IPS DF 6.9 (cell line): ENCODE data around the gene EPS8L2.

Experiments
- DNase-seq: peaks from one replicate; pipeline ENCODE4 v3.0.0-alpha.2; 2013; ENCODE audit warnings: low read depth, low spot score
- H3K27ac ChIP-seq: one replicate; pipeline ENCODE4 v1.5.1; 2013; ENCODE audit warnings: low read length, control low read depth
- H3K27me3 ChIP-seq: 2 replicates; pipeline ENCODE4 v1.6.1; 2013; ENCODE audit warnings: mild to moderate bottlenecking, low read length; ENCODE audit not compliant: control insufficient read depth, insufficient read depth
- H3K36me3 ChIP-seq: 2 replicates; pipeline ENCODE4 v1.6.1; 2013; ENCODE audit warnings: low read length; ENCODE audit not compliant: control insufficient read depth, insufficient read depth
- H3K4me1 ChIP-seq: 2 replicates; pipeline ENCODE4 v1.6.1; 2013; ENCODE audit warnings: low read length; ENCODE audit not compliant: control insufficient read depth, insufficient read depth
- H3K4me3 ChIP-seq: 2 replicates; pipeline ENCODE4 v1.5.1; 2013; ENCODE audit warnings: mild to moderate bottlenecking, low read length
- H3K9me3 ChIP-seq: 2 replicates; pipeline ENCODE4 v1.6.1; 2013; ENCODE audit warnings: low read length, inconsistent platforms; ENCODE audit not compliant: control insufficient read depth, insufficient read depth
- WGBS: extraction: QIAGEN DNeasy Blood & Tissue Kit; methylation state at CpG from one replicate; pipeline ENCODE4 v1.1.7; 2013; ENCODE audit warnings: mixed read lengths, missing lambda C conversion rate; ENCODE audit not compliant: insufficient read length, insufficient coverage; 5-methylcytosine and 5-hydroxymethylcytosine counted together

The EPS8L2 gene

DNA sequence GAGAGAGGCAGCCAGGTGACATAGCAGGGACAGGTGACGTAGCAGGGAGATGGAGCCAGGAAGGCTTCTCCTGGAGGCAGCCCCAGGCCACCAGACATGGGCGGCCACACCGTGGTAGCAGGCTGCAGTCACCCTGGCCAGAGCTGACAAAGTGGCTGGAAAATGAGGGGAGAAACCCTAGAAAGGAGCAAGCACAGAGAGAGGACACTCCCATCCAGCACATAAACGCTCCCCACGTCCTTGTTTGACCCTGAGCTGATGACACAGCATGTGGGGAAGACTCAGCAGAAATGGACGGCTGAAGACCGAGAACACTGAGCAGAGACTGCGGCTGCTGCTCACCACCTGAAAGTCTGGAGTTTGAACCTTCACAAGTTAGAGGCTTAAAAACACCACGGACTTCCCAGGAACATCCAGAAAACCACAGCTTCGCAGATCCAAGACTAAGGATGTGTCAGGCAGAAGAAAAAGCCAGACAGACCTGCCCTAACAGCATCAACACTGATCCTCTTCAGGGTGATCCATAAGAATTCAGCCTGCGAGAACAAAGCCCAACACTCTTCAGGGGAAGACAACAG lies 40.2 kb upstream of the EPS8L2 start:
- no peaks in the 10 kb centered on the region for H3K9me3 ChIP-seq
- DNase-seq, result no peak
- no peak overlapping the region for H3K27ac ChIP-seq
- no peaks in the 10 kb centered on the region for H3K27me3 ChIP-seq
- no CpG with 5 or more reads among the region's 11 CpGs for WGBS
- 0 out of 2 replicates have a peak, but pooled peaks cover 5% of the 10 kb centered on the region for H3K36me3 ChIP-seq
- no peak overlapping the region for H3K4me3 ChIP-seq
- H3K4me1 ChIP-seq, result no peaks in the 10 kb centered on the region

DNA sequence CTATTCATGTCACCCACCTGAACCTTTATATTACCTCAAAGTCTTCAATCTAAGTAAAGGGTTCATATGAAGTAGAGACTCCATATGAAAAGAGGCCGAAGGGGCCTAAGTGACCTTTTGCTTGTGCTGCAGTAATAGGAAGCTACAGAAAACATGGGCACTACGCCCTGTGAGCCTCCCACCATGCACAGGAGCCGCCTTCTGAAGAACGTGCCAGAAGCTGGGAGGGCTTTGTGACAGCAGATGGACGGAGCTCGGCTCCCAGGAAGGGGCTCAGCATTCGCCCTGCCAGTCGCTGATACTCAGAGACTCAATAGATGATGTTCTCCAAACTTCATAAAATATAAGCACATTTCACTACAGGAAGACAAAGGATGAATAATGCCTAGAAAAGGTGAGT lies 32.2 kb upstream of the EPS8L2 start:
- DNase-seq, result no peak
- Histone ChIP-seq H3K9me3 (no peaks in the 10 kb centered on the region), H3K36me3 (peaks cover 9% of the 10 kb centered on the region), H3K4me3 (no peak overlapping the region), H3K4me1 (no peaks in the 10 kb centered on the region), H3K27ac (no peak overlapping the region), H3K27me3 (no peaks in the 10 kb centered on the region)
- WGBS, result no CpG with 5 or more reads among the region's 8 CpGs

DNA sequence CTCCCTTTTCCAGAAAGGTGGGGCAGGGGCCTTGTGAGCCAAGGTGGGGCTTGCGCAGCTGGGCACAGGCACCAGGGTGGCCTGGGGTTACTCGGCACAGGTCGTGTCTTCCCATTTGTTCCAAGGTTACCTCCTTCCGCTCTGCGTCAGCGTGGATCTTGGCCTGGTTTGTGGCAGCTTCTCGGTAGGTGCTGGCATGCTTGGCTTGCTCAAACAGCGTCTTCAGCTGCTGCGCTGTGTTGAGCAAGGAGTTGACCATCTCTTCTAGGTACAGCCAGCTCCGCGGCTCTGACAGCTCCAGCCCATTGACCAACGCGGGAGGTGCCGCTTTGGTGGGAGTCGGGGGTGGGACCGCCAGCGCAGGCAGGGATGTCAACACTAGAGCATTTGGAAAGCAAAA lies 31.6 kb upstream of the EPS8L2 start:
- H3K36me3 ChIP-seq, result peaks cover 10% of the 10 kb centered on the region
- H3K4me1 ChIP-seq, result no peaks in the 10 kb centered on the region; the same call in 1 of the 2 replicates
- H3K27ac ChIP-seq, result no peak overlapping the region
- no CpG with 5 or more reads among the region's 17 CpGs for WGBS
- DNase-seq, result no peak
- H3K27me3 ChIP-seq, result no peaks in the 10 kb centered on the region
- no peak overlapping the region for H3K4me3 ChIP-seq
- no peaks in the 10 kb centered on the region for H3K9me3 ChIP-seq

DNA sequence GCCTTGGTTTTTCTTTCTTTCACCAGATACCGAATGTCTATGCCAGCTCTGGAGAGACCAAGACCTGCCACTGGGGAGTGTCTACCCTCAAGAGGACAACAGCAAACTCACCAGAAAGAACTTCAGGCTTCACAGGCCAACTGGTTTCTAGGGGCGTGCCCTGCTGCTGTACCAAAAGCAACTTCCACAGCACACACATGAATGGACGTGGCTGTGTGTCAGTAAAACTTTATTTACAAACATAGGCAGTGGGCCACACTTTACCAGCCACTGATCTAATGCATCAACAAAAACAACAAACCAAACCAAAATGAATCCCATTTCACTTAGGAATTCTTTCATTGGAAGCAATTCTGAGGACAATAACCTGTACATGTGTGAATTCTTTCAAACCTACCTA lies 27.7 kb upstream of the EPS8L2 start:
- no peaks in the 10 kb centered on the region; the same call in 1 of the 2 replicates for H3K4me1 ChIP-seq
- DNase-seq, result no peak
- H3K27ac ChIP-seq, result no peak overlapping the region
- no peaks in the 10 kb centered on the region for H3K27me3 ChIP-seq
- no CpG with 5 or more reads among the region's 3 CpGs for WGBS
- H3K4me3 ChIP-seq, result no peak overlapping the region
- H3K9me3 ChIP-seq, result no peaks in the 10 kb centered on the region
- H3K36me3 ChIP-seq, result peaks cover 21% of the 10 kb centered on the region

DNA sequence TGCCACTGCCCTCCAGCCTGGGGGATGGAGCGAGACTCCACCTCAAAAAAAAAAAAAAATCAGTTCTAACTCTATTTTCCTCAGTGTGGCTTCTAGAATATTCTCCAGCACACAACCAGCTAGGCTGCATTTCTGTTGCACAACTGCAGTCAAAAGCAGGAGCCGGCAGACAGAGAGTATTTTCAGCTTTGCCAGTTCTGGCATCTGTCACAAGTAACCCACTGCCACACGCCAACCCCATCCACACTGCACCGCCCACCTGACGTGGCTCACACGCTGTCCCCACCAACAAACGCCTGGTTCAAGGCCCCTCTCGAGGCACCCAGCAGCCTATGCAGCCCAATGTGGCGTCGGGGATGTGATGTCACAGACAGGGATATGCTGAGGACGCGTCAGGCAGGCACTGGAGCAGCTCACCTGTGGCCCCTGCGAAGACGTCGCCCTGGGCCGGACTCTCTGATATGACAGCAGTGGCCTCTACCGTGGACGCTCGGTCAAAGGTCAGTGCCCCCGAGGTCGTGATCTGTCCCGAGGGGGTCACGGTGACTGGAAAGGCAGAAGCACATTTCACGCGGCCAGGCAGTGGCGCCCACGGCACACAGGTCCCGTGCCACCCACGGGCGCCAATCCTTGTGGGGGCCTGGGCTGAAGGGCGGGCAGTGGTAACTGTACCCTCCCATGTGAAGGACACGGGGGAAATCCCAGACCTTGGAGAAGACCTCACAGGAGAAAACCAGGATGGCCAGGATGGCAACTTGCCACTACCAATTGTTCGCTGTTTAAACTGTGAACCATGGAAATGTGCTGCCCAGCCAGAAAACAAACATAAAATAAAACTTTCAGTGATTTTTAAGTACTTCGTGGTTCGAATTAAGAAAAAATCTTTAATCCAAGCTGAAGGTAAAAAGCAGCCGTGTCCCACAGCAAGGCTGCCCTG lies 26.5 kb upstream of the EPS8L2 start:
- H3K9me3 ChIP-seq, result no peaks in the 10 kb centered on the region
- no peak overlapping the region for H3K27ac ChIP-seq
- no peak for DNase-seq
- no peaks in the 10 kb centered on the region for H3K27me3 ChIP-seq
- no peaks in the 10 kb centered on the region; the same call in 1 of the 2 replicates for H3K4me1 ChIP-seq
- WGBS, result no CpG with 5 or more reads among the region's 36 CpGs
- H3K36me3 ChIP-seq, result peaks cover 17% of the 10 kb centered on the region
- H3K4me3 ChIP-seq, result no peak overlapping the region

DNA sequence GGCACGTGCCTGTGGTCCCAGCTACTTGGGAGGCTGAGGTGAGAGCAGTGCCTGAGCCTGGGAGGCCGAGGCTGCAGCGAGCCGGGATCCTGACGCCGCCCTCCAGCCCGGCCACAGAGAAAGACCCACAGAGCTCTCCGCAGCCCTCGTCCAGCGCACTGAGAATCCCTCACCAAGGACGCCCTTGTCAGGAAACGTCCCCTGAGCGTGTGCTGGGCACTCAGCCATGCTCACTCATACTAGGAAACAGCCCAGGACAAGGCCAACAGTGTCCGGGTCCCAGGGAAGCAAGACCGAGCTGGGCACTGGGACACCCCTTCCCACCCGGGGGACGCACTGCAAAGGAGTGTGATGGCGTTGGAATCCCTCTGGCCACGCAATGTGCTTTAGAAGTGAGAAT lies 25.6 kb upstream of the EPS8L2 start:
- Histone ChIP-seq H3K36me3 (peaks cover 18% of the 10 kb centered on the region; the same call in 1 of the 2 replicates), H3K27ac (no peak overlapping the region), H3K9me3 (no peaks in the 10 kb centered on the region), H3K27me3 (no peaks in the 10 kb centered on the region), H3K4me1 (no peaks in the 10 kb centered on the region; the same call in 1 of the 2 replicates), H3K4me3 (no peak overlapping the region)
- no peak for DNase-seq
- WGBS, result no CpG with 5 or more reads among the region's 19 CpGs

DNA sequence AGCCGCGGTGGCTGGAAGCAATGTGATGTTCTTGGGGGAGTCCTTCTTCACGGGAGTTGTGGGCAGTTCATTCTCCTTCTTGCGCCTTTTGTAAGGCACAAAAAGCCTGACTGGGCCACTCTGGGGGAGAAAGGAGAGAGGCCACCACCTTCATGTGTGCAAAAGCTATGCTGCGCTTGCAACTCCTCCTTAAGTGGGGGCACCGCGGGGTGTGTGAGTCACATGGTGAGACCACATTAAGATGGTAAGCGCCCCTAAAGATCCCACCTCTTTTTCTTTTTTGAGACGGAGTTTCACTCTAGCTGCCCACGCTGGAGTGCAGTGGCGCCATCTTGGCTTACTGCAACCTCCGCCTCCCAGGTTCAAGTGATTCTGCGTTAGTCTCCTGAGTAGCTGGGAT lies 25.1 kb upstream of the EPS8L2 start:
- no peak for DNase-seq
- no peaks in the 10 kb centered on the region for H3K27me3 ChIP-seq
- no peaks in the 10 kb centered on the region for H3K9me3 ChIP-seq
- H3K27ac ChIP-seq, result no peak overlapping the region
- peaks cover 18% of the 10 kb centered on the region; the same call in 1 of the 2 replicates for H3K36me3 ChIP-seq
- WGBS, result no CpG with 5 or more reads among the region's 13 CpGs
- H3K4me1 ChIP-seq, result no peaks in the 10 kb centered on the region; the same call in 1 of the 2 replicates
- H3K4me3 ChIP-seq, result no peak overlapping the region

DNA sequence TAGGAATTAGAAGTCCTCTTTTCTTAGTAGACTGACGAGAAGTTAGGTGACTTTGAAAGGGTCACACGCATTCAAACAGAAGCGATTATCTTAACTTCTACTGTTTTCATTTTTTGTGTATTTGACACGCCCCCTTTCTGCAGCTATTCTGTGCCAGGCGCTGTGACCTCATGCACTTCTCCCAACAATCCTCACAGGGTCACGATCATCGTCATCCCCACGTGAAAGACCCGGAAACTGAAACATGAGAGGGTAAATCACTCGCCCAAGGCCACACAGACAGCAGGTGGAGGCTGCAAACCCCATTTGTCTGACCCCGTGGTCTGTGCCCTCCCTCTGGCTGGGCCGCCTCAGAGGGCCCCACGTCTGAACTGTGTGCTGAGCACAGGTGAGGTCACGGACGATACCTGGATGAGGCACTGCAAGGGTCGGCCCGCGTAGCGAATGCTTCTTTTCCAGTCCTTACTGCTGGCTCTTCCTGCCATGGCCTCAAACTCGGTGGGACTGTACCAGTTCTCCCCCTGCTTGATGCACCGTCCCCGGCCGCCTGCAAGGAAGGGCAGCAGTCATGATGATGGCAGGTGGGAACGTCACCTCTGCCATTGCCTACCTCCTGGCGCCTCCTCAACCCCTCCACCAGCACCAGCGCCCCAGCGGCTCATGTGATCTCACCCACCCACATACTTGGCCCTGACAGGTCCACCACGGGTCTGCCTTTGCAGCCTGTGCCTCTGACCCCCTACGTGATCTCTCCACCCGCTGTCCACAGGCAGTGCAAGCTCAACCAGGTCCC lies 19.4 kb upstream of the EPS8L2 start:
- Histone ChIP-seq H3K27ac (no peak overlapping the region), H3K4me1 (no peaks in the 10 kb centered on the region), H3K36me3 (peaks cover 28% of the 10 kb centered on the region), H3K27me3 (no peaks in the 10 kb centered on the region), H3K4me3 (no peak overlapping the region), H3K9me3 (no peaks in the 10 kb centered on the region)
- no peak for DNase-seq
- WGBS, result no CpG with 5 or more reads among the region's 30 CpGs

DNA sequence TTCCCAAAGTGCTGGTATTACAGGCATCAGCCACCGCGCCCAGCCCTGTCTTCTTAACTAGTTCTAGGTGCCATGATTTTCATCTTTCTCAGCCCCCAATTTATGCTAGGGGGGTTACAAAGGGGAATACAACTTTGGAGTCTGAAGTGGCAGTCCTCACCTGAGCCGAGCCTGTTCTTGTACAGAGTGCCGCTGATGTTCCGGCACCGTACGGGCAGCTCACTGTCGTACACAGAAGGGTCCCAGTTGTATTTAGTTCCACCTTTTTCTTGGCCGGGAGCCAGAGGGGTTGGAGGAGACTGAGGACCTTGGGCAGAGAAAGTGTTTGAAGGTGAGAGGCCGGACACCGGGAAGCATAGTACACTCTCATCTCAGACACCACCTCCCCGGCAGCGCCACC lies 18.3 kb upstream of the EPS8L2 start:
- H3K9me3 ChIP-seq, result no peaks in the 10 kb centered on the region
- no peaks in the 10 kb centered on the region for H3K4me1 ChIP-seq
- H3K4me3 ChIP-seq, result no peak overlapping the region
- H3K27ac ChIP-seq, result no peak overlapping the region
- no peak for DNase-seq
- peaks cover 22% of the 10 kb centered on the region for H3K36me3 ChIP-seq
- H3K27me3 ChIP-seq, result no peaks in the 10 kb centered on the region
- no CpG with 5 or more reads among the region's 13 CpGs for WGBS

DNA sequence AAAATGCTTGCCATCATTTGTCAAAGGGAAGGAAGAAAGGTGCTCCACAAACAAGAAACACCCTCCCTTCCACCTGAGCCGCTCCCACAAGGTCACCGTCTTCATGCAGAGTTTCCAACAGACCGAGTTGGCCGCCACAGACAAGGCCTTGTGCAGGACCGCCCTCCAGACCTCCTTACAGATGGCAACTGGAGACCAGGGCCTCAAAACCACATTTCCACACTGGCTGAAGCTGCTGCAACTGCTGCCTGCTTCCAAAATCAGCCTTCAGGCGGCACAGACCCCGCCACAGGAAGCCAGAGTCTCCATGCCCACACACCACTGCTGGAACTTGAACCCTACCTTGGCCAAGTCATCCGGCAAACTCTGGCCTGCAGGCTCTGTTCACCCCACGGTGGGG lies 17.4 kb upstream of the EPS8L2 start:
- DNase-seq, result no peak
- no peaks in the 10 kb centered on the region for H3K9me3 ChIP-seq
- H3K27me3 ChIP-seq, result no peaks in the 10 kb centered on the region
- H3K4me1 ChIP-seq, result peaks cover under 1% of the 10 kb centered on the region; the same call in 1 of the 2 replicates
- H3K36me3 ChIP-seq, result peaks cover 22% of the 10 kb centered on the region
- H3K27ac ChIP-seq, result no peak overlapping the region
- no peak overlapping the region for H3K4me3 ChIP-seq
- no CpG with 5 or more reads among the region's 9 CpGs for WGBS
